ENCODE data around the gene SPEM1. TPM values are rescaled to one million over a fixed set of nuclear protein-coding genes. Genes with fewer than 3 reads are reported as not detected.
"Not testable (repeated sequence)": the region's sequence is repeated elsewhere in the genome, so short reads cannot be mapped to it uniquely, and the experiment has no call there.

Gene SPEM1
- total RNA-seq, 4 donors from 2014 or later: not detected

DNA sequence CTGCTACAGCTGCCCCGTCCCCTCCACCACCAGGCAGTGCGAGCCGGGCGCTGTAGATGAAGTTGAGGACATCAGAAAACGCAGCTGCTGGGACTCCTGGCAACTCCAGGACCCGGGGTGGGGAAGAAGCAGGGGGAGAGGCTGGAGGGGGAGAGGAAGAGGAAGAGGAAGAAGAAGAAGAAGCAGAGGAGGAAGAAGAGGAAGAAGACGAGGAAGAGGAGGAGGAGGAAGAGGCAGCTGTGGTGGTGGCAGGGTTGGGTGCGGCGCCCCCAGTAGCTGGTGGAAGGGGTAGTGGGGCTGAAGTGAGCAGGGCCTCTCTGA, 46.2 kb downstream of the SPEM1 start:
- Histone ChIP-seq H3K4me3 (no peak overlapping the region), H3K36me3 (peaks cover 30% of the 10 kb centered on the region), H3K27me3 (no peaks in the 10 kb centered on the region), H3K27ac (peak overlapping the region; percentile 25), H3K9me3 (no peaks in the 10 kb centered on the region), H3K4me1 (peaks cover 28% of the 10 kb centered on the region)
- no peak for DNase-seq (ENCODE audit: low spot score in 2 of 2)
- WGBS: 80% methylated on average over 9 of the region's 9 CpGs
- TF ChIP-seq CTCF (IDR thresholded peaks at IDR 0.05): no peak
- no peak for TF ChIP-seq EP300 (IDR thresholded peaks at IDR 0.05)
- no peak for TF ChIP-seq POLR2AphosphoS5 (IDR thresholded peaks at IDR 0.05)
- TF ChIP-seq POLR2A (IDR thresholded peaks at IDR 0.05): no peak

- Histone ChIP-seq H3K36me3 (peaks cover 30% of the 10 kb centered on the region), H3K4me1 (peaks cover 29% of the 10 kb centered on the region), H3K27me3 (no peaks in the 10 kb centered on the region), H3K9me3 (no peaks in the 10 kb centered on the region), H3K4me3 (no peak overlapping the region), H3K27ac (peak overlapping the region; percentile 25)
- DNase-seq (ENCODE audit: low spot score in 2 of 2): no peak
- no peak for TF ChIP-seq CTCF (IDR thresholded peaks at IDR 0.05)
- no peak for TF ChIP-seq POLR2A (IDR thresholded peaks at IDR 0.05)
- TF ChIP-seq EP300 (IDR thresholded peaks at IDR 0.05): no peak
- no peak for TF ChIP-seq POLR2AphosphoS5 (IDR thresholded peaks at IDR 0.05)
- 73% methylated on average over 16 of the region's 16 CpGs for WGBS
Measured at GRCh38 chr17:7466639-7467341, 46.7 kb downstream of the SPEM1 start.

DNA sequence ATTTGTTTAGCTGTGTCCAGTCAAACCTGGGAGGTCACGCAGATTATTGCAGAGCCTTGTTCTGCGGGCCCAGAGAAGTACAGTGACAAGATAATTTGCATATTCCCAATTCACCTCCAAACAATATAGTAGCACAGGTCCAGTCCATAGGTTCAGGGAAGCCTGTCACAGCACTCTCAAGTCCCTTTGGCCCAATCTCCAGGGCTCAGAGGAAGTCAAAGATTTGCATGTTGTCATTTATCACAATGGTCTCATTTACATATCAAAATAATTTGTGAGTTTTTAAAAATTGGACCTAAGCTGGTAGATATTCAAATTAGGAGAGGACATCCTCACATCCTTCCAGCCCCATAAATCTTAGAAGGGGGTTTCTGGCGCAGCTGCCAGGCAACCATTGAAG, 47.4 kb downstream of the SPEM1 start:
- DNase-seq (ENCODE audit: low spot score in 2 of 2): no peak
- TF ChIP-seq EP300 (IDR thresholded peaks at IDR 0.05) (no peak), POLR2A (IDR thresholded peaks at IDR 0.05) (no peak), CTCF (IDR thresholded peaks at IDR 0.05) (no peak), POLR2AphosphoS5 (IDR thresholded peaks at IDR 0.05) (no peak)
- Histone ChIP-seq H3K9me3 (no peaks in the 10 kb centered on the region), H3K36me3 (peaks cover 28% of the 10 kb centered on the region), H3K27ac (peak overlapping the region; percentile 25), H3K27me3 (no peaks in the 10 kb centered on the region), H3K4me1 (peaks cover 29% of the 10 kb centered on the region), H3K4me3 (no peak overlapping the region)
- WGBS: 74% methylated on average over 3 of the region's 3 CpGs

GRCh38 chr17:7468290-7468689, 48.2 kb downstream of the SPEM1 start:
- WGBS: 94% methylated on average over 11 of the region's 11 CpGs
- DNase-seq (ENCODE audit: low spot score in 2 of 2): no peak
- H3K36me3 ChIP-seq: peaks cover 20% of the 10 kb centered on the region
- TF ChIP-seq CTCF (IDR thresholded peaks at IDR 0.05) (no peak), EP300 (IDR thresholded peaks at IDR 0.05) (no peak)
- H3K4me3 ChIP-seq: no peak overlapping the region
- no peak overlapping the region for H3K27ac ChIP-seq
- H3K4me1 ChIP-seq: peaks cover 29% of the 10 kb centered on the region
- no peaks in the 10 kb centered on the region for H3K9me3 ChIP-seq
- no peaks in the 10 kb centered on the region for H3K27me3 ChIP-seq

DNA sequence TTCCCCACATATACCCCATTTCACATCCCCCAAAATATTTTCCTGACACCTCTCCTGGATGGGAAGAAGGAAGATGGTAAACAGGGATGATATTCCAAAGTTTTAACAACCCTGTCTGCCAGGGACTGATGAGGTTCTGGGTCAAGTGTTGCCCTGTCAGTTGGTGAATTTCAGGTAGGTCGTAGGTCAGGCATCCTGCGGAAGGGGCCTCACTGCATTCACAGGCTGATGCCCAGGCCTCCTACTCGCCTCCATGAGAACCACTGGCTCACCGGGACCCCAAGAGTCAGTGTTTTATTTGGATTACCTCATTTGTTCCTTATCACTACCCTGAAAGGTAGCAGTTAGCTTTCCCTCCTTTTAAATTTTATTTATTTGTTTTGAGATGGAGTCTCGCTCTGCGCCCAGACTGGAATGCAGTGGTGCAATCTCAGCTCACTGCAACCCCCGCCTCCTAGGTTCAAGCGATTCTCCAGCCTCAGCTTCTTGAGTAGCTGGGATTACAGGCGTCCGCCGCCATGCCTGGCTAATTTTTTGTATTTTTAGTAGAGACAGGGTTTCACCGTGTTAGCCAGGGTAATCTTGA, 48.8 kb downstream of the SPEM1 start:
- 87% methylated on average over 12 of the region's 12 CpGs for WGBS
- Histone ChIP-seq H3K9me3 (no peaks in the 10 kb centered on the region), H3K36me3 (peaks cover 14% of the 10 kb centered on the region), H3K27me3 (no peaks in the 10 kb centered on the region), H3K27ac (no peak overlapping the region), H3K4me1 (peaks cover 25% of the 10 kb centered on the region), H3K4me3 (no peak overlapping the region)
- no peak for TF ChIP-seq EP300 (IDR thresholded peaks at IDR 0.05)
- no peak for TF ChIP-seq POLR2AphosphoS5 (IDR thresholded peaks at IDR 0.05)
- TF ChIP-seq POLR2A (IDR thresholded peaks at IDR 0.05): no peak
- TF ChIP-seq CTCF (IDR thresholded peaks at IDR 0.05): no peak
- no peak for DNase-seq (ENCODE audit: low spot score in 2 of 2)

DNA sequence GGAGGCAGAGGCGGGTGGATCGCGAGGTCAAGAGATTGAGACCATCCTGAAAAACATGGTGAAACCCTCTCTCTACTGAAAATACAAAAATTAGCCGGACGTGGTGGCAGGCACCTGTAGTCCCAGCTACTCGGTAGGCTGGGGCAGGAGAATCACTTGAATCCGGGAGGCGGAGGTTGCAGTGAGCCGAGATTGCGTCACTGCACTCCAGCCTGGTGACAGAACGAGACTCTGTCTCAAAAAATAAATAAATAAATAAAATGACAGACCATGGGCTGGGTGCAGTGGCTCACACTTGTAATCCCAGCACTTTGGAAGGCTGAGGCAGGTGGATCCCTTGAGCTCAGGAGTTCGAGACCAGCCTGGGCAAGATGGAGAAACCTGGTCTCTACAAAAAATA, 49.7 kb downstream of the SPEM1 start:
- H3K27ac ChIP-seq; H3K4me3 ChIP-seq; DNase-seq (ENCODE audit: low spot score in 2 of 2); H3K9me3 ChIP-seq; H3K27me3 ChIP-seq: not testable (repeated sequence)
- peaks cover 13% of the 10 kb centered on the region for H3K36me3 ChIP-seq
- WGBS: 91% methylated on average over 12 of the region's 12 CpGs
- peaks cover 25% of the 10 kb centered on the region for H3K4me1 ChIP-seq

- H3K4me3 ChIP-seq; H3K9me3 ChIP-seq; H3K27me3 ChIP-seq; DNase-seq (ENCODE audit: low spot score in 2 of 2); H3K36me3 ChIP-seq; H3K27ac ChIP-seq: not testable (repeated sequence)
- peaks cover 32% of the 10 kb centered on the region for H3K4me1 ChIP-seq
- WGBS: 74% methylated on average over 8 of the region's 8 CpGs
Measured at GRCh38 chr17:7470457-7470973, 50.4 kb downstream of the SPEM1 start.
